PC-3 (cell line): ENCODE results near the gene TMEM208.

Source experiments
- EZH2 ChIP-seq: fragments of 300-600 bp; sonication (generic); IDR thresholded peaks from one replicate; pipeline ENCODE4 v1.6.1; 2017; ENCODE audit warnings: antibody characterized with exemption, mild to moderate bottlenecking, low read length; ENCODE audit not compliant: unreplicated experiment
- EZH2phosphoT487 ChIP-seq: fragments of 300-600 bp; sonication (generic); IDR thresholded peaks from 2 replicates; pipeline ENCODE4 v1.6.1; 2018; ENCODE audit warnings: mild to moderate bottlenecking, antibody characterized with exemption, low read length, borderline replicate concordance
- TF ChIP-seq, protein P1 (sequence below): fragments of 300-600 bp; sonication (generic); conservative IDR thresholded peaks from 2 replicates; pipeline ENCODE4 v1.5.1; 2017; ENCODE audit warnings: antibody characterized with exemption, low read depth, mild to moderate bottlenecking, low read length

DNA sequence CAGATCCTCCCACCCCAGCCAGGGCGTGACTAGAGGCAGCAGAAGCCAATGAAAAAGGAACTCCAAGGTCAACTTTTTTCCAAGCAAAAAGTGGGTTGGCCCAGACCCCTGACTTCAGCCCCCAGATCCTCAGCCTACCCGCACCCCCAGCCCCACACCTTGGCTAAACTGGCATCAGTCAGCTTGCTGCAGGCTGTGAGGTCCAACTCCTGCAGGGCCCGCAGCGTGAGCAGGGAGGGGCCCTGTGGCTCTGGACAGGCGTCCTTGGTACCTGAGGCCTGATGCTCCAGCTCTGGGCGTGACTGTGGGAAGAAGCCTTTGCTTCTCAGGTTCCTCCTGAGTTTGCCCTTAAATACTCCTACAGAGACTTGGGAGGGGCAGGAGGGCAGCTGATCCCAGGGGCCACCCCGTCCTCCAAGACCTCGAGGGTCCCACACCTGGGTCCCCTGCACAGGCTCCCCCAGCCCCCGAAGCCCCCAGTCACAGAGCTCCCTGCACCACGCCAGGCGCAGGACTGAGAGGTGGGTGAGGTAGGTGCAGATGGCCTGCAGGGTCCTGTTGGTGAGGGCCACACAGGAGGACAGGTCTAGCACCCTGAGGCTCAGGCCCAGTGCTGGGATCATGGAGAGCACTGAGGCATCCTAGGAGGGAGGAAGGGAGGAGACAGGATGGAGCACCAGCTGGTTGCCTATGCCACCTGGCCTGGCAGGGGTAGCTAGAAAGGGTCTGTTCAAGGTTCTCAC is 18.6 kb upstream of the TMEM208 start:
- TF ChIP-seq EZH2 = no peak
- TF ChIP-seq, protein P1, sequence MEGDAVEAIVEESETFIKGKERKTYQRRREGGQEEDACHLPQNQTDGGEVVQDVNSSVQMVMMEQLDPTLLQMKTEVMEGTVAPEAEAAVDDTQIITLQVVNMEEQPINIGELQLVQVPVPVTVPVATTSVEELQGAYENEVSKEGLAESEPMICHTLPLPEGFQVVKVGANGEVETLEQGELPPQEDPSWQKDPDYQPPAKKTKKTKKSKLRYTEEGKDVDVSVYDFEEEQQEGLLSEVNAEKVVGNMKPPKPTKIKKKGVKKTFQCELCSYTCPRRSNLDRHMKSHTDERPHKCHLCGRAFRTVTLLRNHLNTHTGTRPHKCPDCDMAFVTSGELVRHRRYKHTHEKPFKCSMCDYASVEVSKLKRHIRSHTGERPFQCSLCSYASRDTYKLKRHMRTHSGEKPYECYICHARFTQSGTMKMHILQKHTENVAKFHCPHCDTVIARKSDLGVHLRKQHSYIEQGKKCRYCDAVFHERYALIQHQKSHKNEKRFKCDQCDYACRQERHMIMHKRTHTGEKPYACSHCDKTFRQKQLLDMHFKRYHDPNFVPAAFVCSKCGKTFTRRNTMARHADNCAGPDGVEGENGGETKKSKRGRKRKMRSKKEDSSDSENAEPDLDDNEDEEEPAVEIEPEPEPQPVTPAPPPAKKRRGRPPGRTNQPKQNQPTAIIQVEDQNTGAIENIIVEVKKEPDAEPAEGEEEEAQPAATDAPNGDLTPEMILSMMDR = no peak
- no peak for TF ChIP-seq EZH2phosphoT487
